Bronchial epithelial cell (primary cell): ENCODE results near the gene BRME1. TPM values are rescaled to one million over a fixed set of nuclear protein-coding genes. Genes with fewer than 3 reads are reported as not detected.

Experiments
- DNase-seq: peaks from one replicate; pipeline ENCODE4 v3.0.0-alpha.2; 2010; ENCODE audit warnings: low read depth
- FAIRE-seq: peaks from 2 replicates; lab custom pipeline; 2011; peaks lifted over from hg19 to GRCh38; lab: Jason Lieb, UNC
- H3K27me3 ChIP-seq: 2 replicates; pipeline ENCODE4 v1.5.1; 2011; ENCODE audit warnings: low read length; ENCODE audit not compliant: control insufficient read depth, insufficient read depth
- H3K36me3 ChIP-seq: 2 replicates; pipeline ENCODE4 v1.5.1; 2011; ENCODE audit warnings: low read length; ENCODE audit not compliant: control insufficient read depth, insufficient read depth
- H3K4me3 ChIP-seq: 2 replicates; pipeline ENCODE4 v1.5.1; 2011; ENCODE audit warnings: mild to moderate bottlenecking, low read depth, low read length, control low read depth
- total RNA-seq: library from RNA; depleted of rRNA; stranded (reverse); fragments of >200 nt; gene quantifications from 2 replicates; pipeline ENCODE4 v1.2.1, GENCODE V29; 2014
- TF ChIP-seq, protein P1 (sequence below): IDR thresholded peaks from 2 replicates; pipeline ENCODE4 v1.5.1; 2011; ENCODE audit warnings: mild to moderate bottlenecking, moderate library complexity, low read length, control low read depth, inconsistent platforms; ENCODE audit not compliant: insufficient read depth, severe bottlenecking

Gene BRME1
- total RNA-seq, 1 donor from 2014 or later, result 0.26 TPM

DNA sequence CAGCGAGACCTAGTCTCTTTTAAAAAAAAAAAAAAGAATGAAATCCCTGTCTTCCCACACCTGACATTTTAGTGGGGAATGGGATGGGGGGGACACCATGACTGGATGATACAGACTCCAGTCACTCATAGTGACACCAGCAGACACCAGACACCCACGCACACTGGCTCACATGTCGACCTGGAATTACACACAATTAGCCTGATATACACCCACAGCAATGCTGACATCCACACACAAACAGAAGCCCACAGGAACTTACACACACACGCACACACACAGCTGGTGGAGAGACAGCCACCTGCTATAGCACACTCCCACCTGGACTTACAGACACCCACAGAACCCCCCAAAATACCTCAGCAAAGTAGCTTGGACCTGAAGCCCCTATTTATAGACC lies 37.3 kb downstream of the BRME1 start:
- Histone ChIP-seq H3K36me3 (no peaks in the 10 kb centered on the region), H3K27me3 (peaks cover 9% of the 10 kb centered on the region), H3K4me3 (no peak overlapping the region)
- TF ChIP-seq, protein P1, sequence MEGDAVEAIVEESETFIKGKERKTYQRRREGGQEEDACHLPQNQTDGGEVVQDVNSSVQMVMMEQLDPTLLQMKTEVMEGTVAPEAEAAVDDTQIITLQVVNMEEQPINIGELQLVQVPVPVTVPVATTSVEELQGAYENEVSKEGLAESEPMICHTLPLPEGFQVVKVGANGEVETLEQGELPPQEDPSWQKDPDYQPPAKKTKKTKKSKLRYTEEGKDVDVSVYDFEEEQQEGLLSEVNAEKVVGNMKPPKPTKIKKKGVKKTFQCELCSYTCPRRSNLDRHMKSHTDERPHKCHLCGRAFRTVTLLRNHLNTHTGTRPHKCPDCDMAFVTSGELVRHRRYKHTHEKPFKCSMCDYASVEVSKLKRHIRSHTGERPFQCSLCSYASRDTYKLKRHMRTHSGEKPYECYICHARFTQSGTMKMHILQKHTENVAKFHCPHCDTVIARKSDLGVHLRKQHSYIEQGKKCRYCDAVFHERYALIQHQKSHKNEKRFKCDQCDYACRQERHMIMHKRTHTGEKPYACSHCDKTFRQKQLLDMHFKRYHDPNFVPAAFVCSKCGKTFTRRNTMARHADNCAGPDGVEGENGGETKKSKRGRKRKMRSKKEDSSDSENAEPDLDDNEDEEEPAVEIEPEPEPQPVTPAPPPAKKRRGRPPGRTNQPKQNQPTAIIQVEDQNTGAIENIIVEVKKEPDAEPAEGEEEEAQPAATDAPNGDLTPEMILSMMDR, result no peak
- no peak for DNase-seq
- FAIRE-seq, result peak; percentile 62

- H3K36me3 ChIP-seq, result no peaks in the 10 kb centered on the region
- DNase-seq (no peak), FAIRE-seq (peak; percentile 70)
- TF ChIP-seq, protein P1, result no peak
- H3K4me3 ChIP-seq, result no peak overlapping the region
- H3K27me3 ChIP-seq, result peaks cover 7% of the 10 kb centered on the region
Measured at GRCh38 chr19:13866463-13867046, 39.4 kb downstream of the BRME1 start.

DNA sequence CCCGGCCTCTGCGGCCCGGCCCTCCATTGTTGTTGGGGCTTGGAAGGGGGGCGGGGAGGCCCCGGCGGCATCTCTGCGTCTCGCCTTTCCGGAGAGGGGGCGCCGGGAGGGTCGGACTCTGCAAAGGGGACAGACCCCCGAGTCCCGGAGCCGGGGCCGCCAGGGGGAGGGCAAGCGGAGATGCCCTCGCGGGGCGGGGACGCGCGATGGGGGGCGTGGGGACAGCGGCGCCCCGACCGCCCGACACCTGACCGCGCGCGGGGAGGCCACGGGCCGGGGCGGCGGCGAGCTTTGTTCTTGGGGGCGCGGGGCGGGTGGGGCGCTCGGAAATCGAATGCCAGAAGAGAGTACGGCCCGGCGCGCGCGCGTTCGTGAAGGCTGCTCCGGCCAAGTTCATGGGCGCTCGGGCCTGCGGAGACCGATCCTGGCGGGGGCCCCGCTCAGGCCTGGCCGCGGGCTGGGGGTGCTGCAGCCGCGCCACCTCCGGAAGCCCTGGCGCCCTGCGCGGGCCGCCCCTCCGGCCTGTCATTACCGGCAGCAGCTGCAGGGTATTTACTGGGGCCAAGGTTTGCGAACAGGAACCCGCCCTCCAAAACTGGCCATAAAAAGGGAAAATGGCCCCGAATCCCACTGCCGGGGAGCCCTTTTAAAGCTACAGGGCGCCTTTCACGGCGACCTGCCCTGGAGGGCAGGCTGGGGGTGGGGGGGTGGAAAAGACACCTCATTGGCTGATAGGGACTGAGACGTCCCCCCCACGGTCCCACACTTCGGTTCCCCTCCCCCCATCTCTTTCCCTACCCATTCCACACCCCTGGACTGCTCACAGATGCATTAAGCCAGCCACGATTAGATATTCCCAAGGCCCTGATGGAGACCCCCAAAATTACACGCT lies 40.1 kb downstream of the BRME1 start:
- TF ChIP-seq, protein P1, result no peak

GRCh38 chr19:13864667-13865570 lies 41.0 kb downstream of the BRME1 start:
- TF ChIP-seq, protein P1, result no peak
- FAIRE-seq, result no peak
- Histone ChIP-seq H3K4me3 (peak overlapping the region; percentile 37), H3K36me3 (no peaks in the 10 kb centered on the region), H3K27me3 (peaks cover 7% of the 10 kb centered on the region)
- DNase-seq, result no peak

More for the DNA sequence above, 40.1 kb downstream of the BRME1 start:
- FAIRE-seq (no peak), DNase-seq (no peak)
- H3K4me3 ChIP-seq, result peak overlapping the region; percentile 37
- H3K27me3 ChIP-seq, result peaks cover 7% of the 10 kb centered on the region
- no peaks in the 10 kb centered on the region for H3K36me3 ChIP-seq

- DNase-seq, result no peak
- FAIRE-seq, result no peak
- peaks cover 7% of the 10 kb centered on the region for H3K27me3 ChIP-seq
- no peaks in the 10 kb centered on the region for H3K36me3 ChIP-seq
- H3K4me3 ChIP-seq, result no peak overlapping the region
- TF ChIP-seq, protein P1, result no peak
Measured at GRCh38 chr19:13864046-13864666, 41.8 kb downstream of the BRME1 start.
